GM06990 (cell line): ENCODE measurements around the gene RNF208.

Source experiments
- DNase-seq: peaks from one replicate; pipeline ENCODE4 v3.0.0-alpha.2; 2011; ENCODE audit not compliant: insufficient read length; ENCODE audit errors: extremely low read depth
- H3K27me3 ChIP-seq: replicated peaks from 2 replicates; pipeline ENCODE4 v1.6.0; 2011; ENCODE audit warnings: low read length; ENCODE audit not compliant: control insufficient read depth, insufficient read depth
- H3K36me3 ChIP-seq: 2 replicates; pipeline ENCODE4 v1.5.1; 2011; ENCODE audit warnings: low read length; ENCODE audit not compliant: control insufficient read depth, insufficient read depth
- H3K4me3 ChIP-seq: replicated peaks from 2 replicates; pipeline ENCODE4 v1.5.1; 2011; ENCODE audit warnings: low read depth, mild to moderate bottlenecking, control low read depth, low read length
- CTCF ChIP-seq: IDR thresholded peaks from 2 replicates; pipeline ENCODE4 v1.5.1; 2011; ENCODE audit warnings: low read length, control low read depth, mild to moderate bottlenecking, inconsistent platforms; ENCODE audit not compliant: insufficient read depth, poor library complexity, severe bottlenecking

Gene RNF208

DNA sequence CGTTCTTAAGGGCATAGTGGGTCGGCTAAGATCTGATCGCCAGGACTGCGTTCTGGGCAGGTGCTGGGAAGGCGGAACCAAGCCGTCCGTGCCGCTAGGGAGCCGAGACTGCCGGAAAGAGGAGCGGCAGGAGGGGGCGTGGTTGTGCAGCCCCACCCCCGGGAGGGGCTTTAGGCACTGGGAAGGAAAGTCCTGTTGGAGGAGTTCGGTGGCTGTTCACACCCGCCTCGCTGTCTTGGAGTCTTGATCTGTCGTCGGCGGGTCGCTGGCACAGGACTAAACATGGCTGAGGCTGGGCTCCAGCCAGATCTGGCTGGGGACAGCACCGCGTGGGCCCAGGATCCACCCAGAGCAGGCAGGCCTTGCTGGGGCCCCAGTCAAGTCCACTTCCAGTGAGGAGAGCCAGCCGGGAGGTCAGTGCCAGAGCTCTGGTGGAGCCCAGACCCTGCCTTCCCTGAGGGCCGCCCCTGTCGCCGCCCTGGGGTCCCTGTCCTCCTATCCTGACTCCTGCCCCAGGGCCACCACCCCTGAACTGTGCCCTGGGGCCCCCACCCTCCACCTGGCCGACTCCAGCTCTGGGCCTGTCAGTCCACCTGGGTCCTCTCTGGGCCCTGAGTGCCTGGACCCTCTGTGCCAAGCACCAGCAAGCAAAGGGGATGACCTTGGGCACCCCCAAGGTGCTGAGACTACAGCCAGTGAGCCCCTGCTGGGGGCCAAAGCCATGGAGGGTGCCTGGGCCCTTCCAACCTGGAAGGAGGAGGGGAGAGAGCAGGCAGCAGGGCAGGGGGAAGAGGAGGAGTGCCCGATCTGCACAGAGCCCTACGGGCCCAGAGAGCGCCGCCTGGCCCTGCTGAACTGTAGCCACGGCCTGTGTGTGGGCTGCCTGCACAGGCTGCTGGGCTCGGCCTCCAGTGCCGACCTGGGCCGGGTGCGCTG is 4.5 kb downstream of the RNF208 start:
- peaks cover 10% of the 10 kb centered on the region for H3K36me3 ChIP-seq
- no peak overlapping the region for H3K4me3 ChIP-seq
- TF ChIP-seq CTCF, result no peak
- no peaks in the 10 kb centered on the region for H3K27me3 ChIP-seq
- DNase-seq, result no peak

DNA sequence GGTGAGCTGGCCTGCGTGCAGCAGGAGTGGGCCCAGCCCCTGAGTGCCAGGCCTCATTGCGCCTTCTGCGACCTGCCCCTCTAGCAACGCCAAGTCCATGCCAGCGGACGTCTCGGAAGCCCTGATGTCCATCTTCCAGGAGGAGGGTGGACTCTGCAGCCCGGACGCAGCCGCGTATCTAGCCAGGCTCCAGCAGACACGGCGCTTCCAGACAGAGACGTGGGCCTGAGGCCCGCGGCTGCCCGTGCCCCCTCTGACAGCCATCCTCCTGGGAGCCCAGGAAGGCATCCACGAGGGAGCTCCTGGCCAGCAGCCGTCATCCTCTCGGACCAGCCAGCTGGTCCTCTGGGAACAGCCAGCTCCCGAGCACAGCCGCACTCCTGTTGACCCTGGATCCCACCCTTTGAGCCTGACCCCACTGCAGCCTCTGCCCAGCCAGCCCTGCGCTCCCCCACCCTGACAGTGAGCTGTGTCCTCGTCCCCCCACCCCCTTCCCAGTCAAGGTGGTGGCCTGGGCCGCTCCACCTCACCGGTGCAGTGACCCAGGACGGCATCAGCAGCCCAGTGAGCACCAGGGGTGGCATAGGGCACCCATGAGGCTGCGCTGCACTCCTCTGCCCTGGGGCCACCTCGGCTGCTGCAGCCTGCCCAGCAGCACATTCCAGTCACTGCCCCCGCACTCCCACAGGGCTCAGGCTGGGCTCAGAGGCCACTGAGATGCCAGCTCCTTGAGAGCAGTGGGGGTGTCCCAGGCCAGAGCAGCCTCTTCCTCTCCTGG is 5.7 kb downstream of the RNF208 start:
- Histone ChIP-seq H3K4me3 (no peak overlapping the region), H3K27me3 (no peaks in the 10 kb centered on the region), H3K36me3 (peaks cover 10% of the 10 kb centered on the region)
- DNase-seq, result no peak
- no peak for TF ChIP-seq CTCF

GRCh38 chr9:137215196-137215986 is 6.6 kb downstream of the RNF208 start:
- peaks cover 10% of the 10 kb centered on the region for H3K36me3 ChIP-seq
- DNase-seq, result no peak

DNA sequence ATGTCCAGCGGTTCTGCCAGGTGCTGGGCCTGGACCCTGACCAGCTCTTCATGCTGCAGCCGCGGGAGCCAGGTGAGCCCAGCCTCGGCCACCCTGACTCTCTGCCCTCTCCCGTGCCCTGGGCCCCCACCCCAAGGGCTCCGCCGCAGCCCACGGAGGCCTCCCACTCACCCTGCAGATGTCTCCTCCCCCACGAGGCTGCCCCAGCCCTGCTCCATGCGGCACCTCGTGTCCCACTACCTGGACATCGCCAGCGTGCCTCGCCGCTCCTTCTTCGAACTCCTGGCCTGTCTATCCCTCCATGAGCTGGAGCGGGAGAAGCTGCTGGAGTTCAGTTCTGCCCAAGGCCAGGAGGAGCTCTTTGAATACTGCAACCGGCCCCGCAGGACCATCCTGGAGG is 7.4 kb downstream of the RNF208 start:
- Histone ChIP-seq H3K27me3 (no peaks in the 10 kb centered on the region), H3K36me3 (peaks cover 10% of the 10 kb centered on the region), H3K4me3 (no peak overlapping the region)
- TF ChIP-seq CTCF, result no peak
- no peak for DNase-seq

More at GRCh38 chr9:137215196-137215986, 6.6 kb downstream of the RNF208 start:
- Histone ChIP-seq H3K27me3 (no peaks in the 10 kb centered on the region), H3K4me3 (no peak overlapping the region)
- TF ChIP-seq CTCF, result no peak

DNA sequence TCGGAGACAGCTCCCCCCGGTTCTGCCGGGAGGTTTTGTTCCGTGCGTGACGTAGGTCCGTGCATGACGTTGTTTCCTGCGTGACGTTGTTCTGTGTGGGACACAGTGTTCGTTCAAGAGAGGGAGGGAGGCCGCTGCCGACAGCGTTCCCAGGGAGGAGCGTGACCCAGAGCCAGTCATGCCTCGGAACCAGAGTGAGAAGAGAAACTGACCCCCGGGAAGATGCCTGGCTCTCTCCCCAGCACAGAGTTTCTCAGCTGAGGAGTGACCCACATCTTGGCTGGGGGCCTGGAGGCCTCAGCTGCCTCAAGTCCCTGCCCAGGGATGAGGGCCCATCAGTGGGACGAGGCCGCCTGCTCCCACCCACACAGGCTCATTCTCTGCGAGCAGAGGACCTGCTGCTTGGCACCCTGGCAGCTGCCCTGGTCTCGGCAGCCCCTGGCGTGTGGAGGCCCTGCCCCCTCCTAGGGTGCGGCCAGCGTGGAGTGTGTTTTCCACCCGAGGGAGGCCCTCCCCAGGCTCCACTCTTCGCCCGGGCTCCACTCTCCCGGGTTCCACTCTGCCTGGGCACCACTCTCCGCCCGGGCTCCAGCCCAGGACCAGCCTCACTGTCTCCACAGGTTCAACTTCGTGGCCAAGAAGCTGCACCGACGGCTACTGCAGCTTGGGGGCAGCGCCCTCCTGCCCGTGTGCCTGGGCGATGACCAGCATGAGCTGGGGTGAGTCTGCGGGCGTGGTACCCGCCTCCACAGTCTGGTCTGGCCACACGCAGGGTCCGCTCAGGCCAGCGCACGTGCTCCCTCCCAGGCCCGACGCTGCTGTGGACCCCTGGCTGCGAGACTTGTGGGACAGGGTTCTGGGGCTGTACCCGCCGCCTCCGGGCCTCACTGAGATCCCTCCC is 8.6 kb downstream of the RNF208 start:
- H3K27me3 ChIP-seq, result no peaks in the 10 kb centered on the region
- DNase-seq, result no peak
- H3K36me3 ChIP-seq, result peaks cover 15% of the 10 kb centered on the region
- TF ChIP-seq CTCF, result peak; percentile 5
- no peak overlapping the region for H3K4me3 ChIP-seq
